T-helper 1 cell treated with Interleukin-12 subunit alpha and Interleukin-12 subunit beta and Interleukin-4 antibody, amounts not matched to agents 30 ng/mL and 1 ng/mL, for 36 hours (primary cell): Measurements from ENCODE around the gene TOB1. TPM values are rescaled to one million over a fixed set of nuclear protein-coding genes. Genes with fewer than 3 reads are reported as not detected.
"Not testable (repeated sequence)": the region's sequence is repeated elsewhere in the genome, so short reads cannot be mapped to it uniquely, and the experiment has no call there.

Experiments used
- intact Hi-C: fragments of 100-400 bp; cut with micrococcal nuclease; formaldehyde crosslinking; loops from one replicate; pipeline ENCODE4 v1.15.1; 2024
- total RNA-seq: library from RNA; stranded (reverse); gene quantifications from 2 replicates; pipeline ENCODE4 v1.2.3, GENCODE V29; 2022

TOB1 gene
- total RNA-seq, 1 donor from 2014 or later: 49.4 TPM

DNA sequence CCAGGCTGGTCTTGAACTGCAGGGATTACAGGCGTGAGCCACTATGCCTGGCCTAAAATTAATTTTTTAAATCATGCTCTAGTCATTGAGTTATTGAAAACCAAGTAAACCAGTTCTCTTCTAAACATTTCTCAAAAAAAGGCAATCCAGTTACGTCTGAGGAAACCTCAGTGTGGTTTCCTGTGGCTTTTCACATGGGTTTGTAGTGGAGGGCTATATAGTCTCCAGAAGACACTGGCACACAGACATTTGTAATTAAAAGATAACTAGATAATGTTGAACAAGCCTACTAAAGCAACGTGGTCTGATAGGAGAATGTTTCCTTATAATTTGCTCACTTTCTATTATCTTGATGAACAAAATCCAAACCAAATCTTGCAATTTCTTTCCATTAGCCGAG lies 5.2 kb upstream of the TOB1 start:
- intact Hi-C loops: loop anchor here (1.0 kb wide), 1 partner anchor 39 kb away; no protein-coding TSS in a partner anchor

DNA sequence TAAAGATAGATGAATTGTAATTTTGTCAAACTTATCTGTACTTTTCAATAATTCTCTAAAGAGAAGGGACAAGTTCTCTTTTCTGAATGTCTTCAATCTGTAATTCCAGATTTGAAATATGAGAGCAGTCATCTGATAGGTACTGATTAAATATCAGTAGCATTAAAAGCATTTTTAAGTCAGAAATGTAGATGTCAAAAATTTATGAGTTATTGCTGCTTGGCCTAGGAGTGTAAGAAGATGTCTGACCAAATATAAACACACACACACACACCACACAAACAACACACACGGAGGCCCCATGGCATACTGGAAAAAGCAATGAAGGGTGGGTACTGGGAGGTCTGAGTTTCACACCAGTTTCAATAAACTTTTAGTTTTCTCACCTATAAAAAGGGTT lies 2.4 kb upstream of the TOB1 start:
- intact Hi-C loops: loop anchor here (5.0 kb wide), 2 partner anchors 299 to 559 kb away; partner anchors contain the start of gene NME2

DNA sequence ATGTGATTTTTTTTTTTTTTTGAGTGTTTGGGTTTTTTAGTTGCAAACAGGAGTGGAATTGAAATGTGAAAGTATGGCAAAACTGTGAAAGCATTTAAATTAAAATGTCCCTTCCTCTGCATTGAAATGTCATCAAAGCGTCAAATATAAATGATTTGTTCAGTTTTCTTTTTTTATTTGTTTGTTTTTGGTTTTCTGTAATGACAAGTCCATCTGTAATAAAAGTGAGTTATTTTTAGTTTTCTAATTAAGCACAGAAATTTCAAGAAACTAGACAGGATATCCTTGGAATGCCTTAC lies 1.9 kb upstream of the TOB1 start:
- intact Hi-C loops: loop anchor here (5.0 kb wide), 2 partner anchors 299 to 559 kb away; partner anchors contain the start of gene NME2

DNA sequence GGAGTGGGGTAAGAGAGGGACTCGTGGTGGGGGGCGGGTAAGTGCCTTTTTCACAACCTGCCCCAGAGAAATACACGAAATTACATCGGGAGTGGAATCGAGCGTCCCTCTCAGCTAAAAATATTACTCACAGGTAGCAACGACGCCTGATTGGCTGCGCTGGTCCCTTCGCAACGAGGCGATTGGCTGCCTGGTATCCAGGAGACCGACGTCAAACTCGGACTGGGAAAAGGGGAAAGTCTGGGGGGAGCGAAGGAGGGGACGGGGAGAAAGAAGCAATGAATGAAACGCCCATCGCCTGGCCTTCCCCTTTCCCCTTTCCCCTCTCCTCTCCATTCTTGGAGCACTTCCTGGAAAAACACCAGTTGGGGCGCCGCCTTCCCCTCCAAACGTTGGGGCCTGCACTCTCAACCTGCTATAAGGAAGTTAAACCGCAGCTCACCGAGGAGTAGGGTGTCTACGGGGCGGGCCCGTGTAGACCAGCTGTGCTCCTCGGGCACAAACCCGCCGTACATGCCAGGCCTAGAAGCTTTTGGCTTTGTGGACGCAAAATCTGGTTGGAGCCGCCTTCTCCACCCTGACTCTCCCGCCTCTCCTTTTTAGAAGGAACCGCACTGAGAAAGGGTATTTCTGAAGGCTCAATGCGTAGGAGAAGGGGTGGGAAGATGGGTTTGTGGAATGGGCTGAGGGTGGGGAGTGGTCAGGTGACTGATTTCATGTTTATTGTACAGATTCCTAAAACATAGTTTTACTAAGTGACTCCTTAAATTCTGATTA lies 1.4 kb upstream of the TOB1 start:
- intact Hi-C loops: loop anchor here (1.0 to 5.0 kb wide), 8 partner anchors 52 to 560 kb away; partner anchors contain the start of genes LUC7L3 and NME2

DNA sequence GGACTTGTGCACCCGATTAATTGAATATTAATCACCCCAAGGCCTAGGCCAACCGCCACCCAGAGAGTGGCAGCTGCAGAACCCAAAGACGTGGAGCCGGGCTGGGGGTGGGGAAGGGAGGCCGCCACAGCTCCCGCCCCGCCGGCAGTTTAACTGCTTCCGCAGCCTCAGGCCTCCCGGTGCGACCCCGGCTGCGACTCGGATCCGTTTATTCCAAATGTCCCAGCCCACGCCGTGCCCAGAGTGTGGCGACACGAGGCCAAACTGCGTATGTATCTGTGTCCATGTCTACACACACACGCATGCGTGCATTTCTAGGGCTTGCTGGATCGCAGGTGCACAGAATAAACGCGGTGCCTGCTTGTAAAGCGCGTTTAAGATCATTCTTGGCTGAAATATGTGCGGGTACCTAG lies 802 bp upstream of the TOB1 start:
- intact Hi-C loops: loop anchor here (1.0 to 5.0 kb wide), 11 partner anchors 52 to 560 kb away; partner anchors contain the start of genes LUC7L3, MBTD1, NME1 and NME2

DNA sequence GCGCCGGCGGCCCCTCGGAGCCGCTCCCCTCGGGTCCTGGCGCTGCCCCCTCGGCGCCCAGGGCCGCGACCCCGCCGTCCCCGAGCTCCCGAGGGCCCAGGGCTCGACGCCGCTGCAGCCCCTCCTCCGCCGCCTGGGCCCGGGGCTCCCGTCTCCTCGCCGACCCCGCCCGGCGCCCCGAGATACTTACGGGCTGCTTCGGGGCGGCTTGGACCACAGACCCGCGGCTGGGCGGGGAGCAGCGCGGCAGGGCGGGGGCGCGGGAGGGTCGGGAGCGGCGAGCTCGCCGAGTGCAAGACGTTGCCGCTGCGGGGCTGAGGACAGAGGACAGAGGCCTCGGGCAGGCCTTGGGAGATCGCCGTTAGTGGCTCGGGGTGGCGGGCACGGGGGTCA lies 290 bp downstream of the TOB1 start:
- intact Hi-C loops: loop anchor here (1.0 to 5.0 kb wide), 7 partner anchors 14 to 561 kb away; partner anchors contain the start of genes ANKRD40, MBTD1, NME1 and NME2

DNA sequence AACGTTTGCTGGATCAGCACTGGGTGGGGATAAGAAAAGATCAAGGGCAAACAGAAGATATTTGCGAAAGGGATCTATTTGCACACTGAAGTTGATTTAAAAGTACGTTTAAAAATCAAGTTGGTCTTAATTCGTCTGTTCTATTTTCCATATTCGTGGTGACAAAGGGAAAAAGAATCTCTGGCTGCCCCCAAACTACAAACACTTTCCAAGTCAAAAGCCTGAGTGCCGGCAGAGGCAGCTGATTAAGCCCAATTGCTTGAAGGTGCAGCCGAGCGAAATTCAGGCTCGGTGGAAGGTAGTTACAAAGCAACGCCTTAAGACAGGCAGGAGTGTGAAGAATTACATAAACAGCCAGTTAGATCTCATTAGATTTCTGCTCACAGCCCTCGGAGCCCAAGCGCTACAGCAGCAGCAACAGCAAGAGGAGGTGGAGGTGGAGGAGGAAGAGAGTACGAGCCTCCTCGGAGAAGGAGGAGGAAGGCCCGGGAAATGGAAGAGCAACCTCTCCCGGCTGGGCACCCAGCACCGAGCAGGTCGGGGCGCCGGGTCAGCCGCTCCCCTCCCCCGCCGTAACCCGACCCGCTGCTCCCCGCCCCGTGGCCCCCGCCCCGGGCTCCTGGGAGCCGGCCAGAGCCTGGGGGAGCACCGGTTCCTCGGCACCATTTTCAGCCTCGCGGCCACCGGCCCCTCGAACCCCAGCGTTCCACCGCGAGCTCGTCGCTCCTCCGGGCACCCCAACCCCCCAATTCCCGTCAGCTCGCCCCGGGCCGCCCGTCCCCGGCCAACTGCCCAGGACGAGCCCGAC lies 890 bp downstream of the TOB1 start:
- intact Hi-C loops: loop anchor here (1.0 to 5.0 kb wide), 4 partner anchors 13 to 562 kb away; partner anchors contain the start of genes ANKRD40 and NME2

DNA sequence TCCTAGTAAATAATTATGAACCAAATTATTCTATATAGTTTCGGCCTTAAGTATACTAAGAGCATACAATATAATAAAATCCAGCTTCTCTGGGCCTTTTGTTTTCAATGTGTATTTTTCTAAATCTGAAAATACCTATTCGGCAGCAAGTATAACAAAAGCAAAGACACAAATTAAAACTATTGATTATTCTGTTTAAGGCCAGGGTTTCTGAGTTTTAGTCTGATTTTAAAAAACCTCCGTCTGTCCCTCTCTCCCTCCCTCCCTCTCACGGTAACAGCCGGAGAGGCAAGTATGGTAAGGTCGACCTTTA lies 1.5 kb downstream of the TOB1 start:
- intact Hi-C loops: loop anchor here (1.0 to 5.0 kb wide), 4 partner anchors 12 to 563 kb away; partner anchors contain the start of genes ANKRD40 and NME2

DNA sequence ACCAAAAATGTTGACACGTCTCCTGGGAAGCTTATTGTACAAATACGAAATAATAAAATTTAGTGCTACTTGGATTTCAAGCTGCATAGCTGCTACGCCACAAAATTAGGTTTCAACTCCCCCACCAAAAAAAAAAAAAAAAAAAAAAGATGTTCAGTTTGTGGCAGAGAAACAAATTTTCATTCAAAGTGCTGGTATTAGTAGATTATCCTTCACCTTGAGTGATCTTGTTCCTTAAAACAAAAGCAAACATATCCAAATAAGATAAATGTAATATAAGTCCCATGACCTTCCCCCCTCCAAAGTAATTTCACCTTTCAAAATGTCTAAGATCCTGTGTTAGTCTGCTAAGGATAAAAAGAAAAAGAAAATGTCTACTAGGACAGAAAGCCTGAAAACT lies 2.2 kb downstream of the TOB1 start:
- intact Hi-C loops: loop anchor here (1.0 kb wide), 1 partner anchor 92 kb away; no protein-coding TSS in a partner anchor

DNA sequence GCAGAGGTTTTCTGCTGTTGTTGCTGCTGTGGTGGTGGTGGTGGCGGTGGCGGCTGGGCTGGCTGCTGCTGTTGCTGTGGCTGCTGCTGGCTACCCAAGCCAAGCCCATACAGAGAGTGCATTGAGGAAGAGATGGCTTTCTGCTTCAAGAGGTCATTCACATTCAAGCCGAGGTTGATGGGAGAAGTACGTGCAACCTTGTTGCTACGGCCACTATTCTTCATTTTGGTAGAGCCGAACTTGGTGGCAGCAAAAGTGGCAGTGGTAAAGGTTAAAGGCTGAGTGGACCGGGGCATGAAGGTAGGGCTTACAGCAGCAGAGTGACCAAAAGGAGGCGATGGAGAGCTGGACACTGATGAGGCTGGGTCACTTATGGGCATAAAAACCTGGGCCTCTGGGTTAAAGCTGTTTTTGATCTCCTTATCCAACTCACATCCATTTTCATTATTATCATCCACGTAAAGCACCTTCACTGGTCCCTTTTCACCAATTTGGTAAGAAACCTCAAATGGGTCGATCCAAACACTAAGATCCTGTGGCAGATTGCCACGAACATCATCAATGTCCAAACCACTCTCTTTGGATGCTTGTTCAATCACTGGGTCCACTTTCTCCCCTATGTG lies 2.8 kb downstream of the TOB1 start:
- intact Hi-C loops: loop anchor here (1.0 kb wide), 1 partner anchor 93 kb away; no protein-coding TSS in a partner anchor

DNA sequence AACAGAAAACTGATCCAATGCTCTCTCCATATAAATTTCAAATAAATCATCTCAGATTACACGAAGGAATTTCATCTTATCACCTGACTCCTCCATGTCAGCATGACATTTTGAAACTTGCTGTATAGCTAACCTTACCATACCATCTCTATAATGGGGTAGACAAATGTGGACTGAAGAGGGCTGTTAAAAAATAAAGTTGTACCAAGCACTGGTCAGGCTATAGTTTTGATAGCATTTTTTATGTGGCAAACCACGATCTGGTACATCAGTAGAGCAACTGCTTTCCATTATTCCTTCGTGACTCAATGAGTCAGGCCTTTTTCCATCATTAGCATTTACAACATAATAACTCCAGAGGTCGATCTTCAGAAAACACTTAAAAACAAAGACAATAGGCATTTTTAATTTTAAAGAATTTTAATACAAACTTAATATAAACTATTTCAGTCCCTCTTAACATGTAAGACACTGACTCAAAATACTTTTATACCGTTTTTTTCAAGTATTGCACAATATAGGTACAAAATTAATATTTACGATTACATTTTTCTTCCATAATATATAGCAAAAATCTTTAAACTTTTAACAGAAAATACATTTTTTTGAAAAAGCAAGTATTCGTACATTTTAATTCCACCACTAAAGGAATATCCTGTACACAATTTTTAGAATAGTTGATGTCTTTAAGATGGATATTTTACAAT lies 4.2 kb downstream of the TOB1 start:
- intact Hi-C loops: no loop called here

DNA sequence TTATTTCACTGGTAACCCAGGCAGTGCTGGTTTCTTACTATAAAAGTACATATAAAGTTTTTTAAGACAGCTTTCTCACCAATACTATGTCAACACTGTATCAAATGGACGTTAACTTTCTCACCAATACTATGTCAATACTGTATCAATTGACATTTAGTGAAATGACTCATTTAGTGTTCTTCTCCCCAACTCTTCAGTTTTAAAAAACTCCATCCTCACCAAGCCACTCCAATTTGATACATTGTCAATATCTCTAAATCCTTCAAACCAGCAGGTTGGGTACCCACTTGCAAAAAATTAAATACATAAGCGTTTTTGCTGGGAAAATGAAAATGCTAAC lies 4.8 kb downstream of the TOB1 start:
- intact Hi-C loops: no loop called here

DNA sequence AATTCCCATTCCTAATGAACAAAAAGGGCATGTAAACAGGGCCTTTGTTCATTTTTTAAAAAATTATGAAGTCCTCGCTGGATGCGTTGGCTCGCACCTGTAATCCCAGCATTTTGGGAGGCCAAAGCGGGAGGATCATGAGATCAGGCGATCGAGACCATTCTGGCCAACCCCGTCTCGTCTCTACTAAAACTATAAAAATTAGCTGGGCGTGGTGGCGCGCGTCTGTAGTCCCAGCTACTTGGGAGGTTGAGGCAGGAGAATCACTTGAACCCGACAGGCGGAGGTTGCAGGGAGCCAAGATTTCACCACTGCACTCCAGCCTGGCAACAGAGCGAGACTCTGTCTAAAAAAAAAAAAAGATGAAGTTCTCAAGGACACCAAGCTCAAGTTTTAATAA lies 6.4 kb downstream of the TOB1 start:
- intact Hi-C loops: not testable (repeated sequence)

DNA sequence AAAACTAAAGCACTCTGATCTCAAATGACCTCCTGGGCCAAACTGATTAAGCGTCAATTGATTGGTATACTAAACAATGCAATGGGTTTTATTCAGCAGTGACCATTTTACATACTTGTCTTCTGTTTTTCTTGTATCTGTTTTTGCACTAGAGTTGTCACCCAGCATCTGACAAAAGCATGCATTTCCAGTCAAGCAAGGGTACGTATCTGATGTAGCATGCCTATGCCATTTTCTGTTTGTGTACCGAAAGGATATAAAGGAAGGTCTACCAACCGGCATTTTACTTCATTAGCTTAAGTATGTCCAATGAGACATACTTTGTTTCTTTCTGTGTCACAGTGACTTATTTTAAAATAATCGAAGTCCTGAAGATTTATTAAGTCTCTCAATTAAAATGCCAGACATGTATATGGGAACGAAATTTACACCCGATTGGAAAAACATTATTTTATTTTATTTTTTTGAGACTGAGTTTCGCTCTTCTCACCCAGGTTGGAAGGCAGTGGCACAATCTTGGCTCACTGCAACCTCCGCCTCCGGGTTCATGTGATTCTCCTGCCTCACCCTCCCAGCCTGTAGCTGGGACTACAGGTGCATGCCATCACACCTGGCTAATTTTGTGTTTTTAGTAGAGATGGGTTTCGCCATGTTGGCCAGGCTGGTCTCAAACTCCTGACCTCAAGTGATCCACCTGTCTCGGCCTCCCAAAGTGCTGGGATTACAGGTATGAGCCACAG lies 7.5 kb downstream of the TOB1 start:
- intact Hi-C loops: no loop called here

DNA sequence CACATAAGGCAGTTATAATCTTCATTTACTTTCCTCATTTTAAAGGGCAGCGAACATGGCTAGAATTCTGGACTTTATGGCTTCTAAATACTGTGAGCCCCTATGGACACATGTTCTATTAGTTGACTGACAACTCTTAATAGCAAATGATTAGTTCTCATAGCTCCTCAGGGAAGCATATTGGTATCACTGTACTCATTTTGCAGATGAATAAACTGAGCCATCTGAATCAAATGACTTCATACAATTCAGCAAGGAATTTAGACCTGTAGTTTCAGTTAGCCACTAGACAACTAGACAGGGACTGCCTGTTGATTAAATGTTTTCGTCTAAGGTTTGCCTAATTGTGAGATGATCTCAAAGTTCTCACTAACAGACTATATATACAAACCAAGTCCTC lies 9.7 kb downstream of the TOB1 start:
- intact Hi-C loops: no loop called here

DNA sequence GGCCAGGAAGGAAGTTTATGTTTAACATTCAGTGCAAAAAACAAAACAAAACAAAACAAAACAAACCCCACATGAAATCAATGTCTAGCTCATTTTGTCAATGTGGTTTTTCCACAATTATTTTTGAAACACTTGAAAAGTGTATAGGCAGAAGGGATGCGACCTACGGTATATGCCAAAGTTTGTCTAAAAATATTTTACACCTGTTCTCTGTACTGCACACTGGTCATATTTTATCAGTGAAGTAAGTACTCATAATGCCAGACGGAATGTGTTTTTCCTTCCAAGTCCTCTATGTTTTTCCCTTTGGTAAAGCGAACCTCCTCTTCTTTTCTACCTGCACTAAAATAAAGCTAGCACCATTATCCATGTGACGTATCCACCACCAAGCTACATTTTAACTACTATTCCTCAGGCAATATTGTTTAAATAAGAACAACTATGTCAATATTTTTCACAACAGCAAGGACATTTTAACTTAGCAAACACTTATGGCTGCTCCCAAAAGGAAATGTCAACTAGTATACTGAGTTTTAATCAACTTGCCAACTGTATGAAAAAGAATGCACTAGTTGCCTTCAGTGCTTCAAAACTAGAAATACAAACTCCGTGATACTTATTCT lies 10.3 kb downstream of the TOB1 start:
- intact Hi-C loops: no loop called here

DNA sequence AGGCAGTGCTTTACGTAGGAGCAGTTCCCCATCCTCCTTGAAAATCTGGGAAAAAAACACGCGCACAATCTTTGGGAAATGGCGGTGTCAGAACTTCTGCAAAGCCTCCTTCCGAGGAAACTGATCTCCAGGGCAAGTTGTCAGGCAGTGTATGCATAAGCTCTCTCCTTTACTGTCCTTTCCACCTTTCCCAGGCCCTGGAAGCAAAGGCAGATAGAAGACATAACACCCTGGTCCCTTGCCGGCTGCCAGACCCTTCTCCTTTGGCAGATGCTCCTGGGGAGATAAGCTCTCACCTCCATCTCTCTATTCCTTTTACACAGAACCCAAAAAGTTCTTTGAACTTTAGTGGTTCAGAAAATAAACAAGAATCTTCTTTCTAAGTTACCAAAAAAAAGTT lies 12.4 kb downstream of the TOB1 start:
- intact Hi-C loops: loop anchor here (2.0 kb wide), 2 partner anchors 203 to 267 kb away; partner anchors contain the start of gene SPAG9

DNA sequence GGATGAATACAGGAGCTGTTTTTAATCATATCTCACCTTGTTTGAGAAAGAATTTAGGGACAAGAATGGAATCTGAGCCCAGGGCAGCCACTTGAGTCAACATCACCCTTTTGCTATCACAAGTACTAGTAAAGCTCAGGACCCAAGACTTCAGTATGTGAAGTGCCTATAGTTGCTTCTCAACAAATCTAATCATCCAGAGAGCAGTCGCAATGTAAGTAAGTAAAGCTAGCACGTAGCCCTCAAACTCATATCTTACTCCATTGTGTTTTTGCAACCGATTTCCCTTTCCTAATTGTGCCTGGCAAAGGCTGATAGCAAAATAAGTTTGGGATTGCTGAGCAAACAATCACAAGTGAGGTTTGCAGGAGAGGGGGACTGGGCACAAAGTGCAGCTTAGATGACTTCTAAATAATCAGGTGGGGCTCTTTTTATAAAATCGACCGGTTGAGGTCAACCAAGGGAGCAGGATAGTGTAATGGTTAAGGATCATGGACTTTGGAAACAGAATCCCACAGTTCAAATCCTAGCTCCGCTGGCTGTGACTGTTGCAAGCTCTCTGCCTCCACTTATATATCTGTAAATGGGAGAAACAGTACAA lies 13.0 kb downstream of the TOB1 start:
- intact Hi-C loops: loop anchor here (2.0 kb wide), 2 partner anchors 204 to 268 kb away; partner anchors contain the start of gene SPAG9

DNA sequence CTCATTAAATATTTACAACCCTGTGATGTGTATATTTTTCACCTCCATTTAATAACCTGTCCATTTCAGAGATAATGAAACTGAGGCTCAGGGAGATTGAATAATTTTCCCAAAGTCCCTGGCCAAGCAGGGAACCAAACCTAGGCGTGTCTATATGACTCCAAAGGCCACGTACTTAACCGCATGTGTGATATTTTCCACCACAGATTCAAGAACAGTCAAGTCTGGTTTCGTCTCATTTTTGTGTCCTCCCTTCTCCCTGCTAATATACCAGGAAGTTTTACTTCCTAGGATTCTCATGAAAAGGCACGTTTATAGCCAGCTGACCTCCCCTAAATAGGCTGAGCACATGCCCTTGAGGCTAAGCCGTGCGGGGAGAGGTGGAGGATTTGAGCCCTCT lies 15.5 kb downstream of the TOB1 start:
- intact Hi-C loops: no loop called here
